HepG2 (cell line): ENCODE results near the gene ZNFX1. TPM values are rescaled to one million over a fixed set of nuclear protein-coding genes. Genes with fewer than 3 reads are reported as not detected.

Source experiments
- MEF2D ChIP-seq: sonication (generic); formaldehyde crosslinking; IDR thresholded peaks from 2 replicates; pipeline ENCODE4 v1.5.1; 2020; ENCODE audit warnings: mild to moderate bottlenecking, missing genetic modification reagents
- SATB2 ChIP-seq: sonication (generic); formaldehyde crosslinking; IDR thresholded peaks from 2 replicates; pipeline ENCODE4 v1.5.0; 2020; ENCODE audit warnings: missing genetic modification reagents
- SMC3 ChIP-seq: IDR thresholded peaks from 2 replicates; pipeline ENCODE4 v1.6.1; 2011; ENCODE audit warnings: low read length, improper control_type of control experiment
- SP1 ChIP-seq, 2 experiments: fragments of 450-650 bp in 1 of 2; sonication (generic) in 1 of 2; formaldehyde crosslinking in 1 of 2; IDR thresholded peaks; 2 replicates each; pipeline versions ENCODE4 v1.4.0 to v1.6.1; 2016 to 2020; ENCODE audit warnings: missing genetic modification reagents in 1 of 2
- TEAD3 ChIP-seq: optimal IDR thresholded peaks from 2 replicates; pipeline ENCODE3; 2016; ENCODE audit warnings: borderline replicate concordance
- ZFP82 ChIP-seq: sonication (generic); formaldehyde crosslinking; IDR thresholded peaks from 2 replicates; pipeline ENCODE4 v1.5.1; 2020; ENCODE audit warnings: mild to moderate bottlenecking, missing genetic modification reagents, borderline replicate concordance
- ZNF121 ChIP-seq: sonication (generic); formaldehyde crosslinking; IDR thresholded peaks from 2 replicates; pipeline ENCODE4 v1.5.0; 2020; ENCODE audit warnings: mild to moderate bottlenecking, missing genetic modification reagents
- ZNF777 ChIP-seq: sonication (generic); formaldehyde crosslinking; IDR thresholded peaks from 2 replicates; pipeline ENCODE4 v1.4.0; 2020; ENCODE audit warnings: missing genetic modification reagents
- ZSCAN31 ChIP-seq: sonication (generic); formaldehyde crosslinking; IDR thresholded peaks from 2 replicates; pipeline ENCODE4 v1.5.0; 2020; ENCODE audit warnings: low read depth, mild to moderate bottlenecking, missing genetic modification reagents
- polyA plus RNA-seq, 8 experiments: library from polyadenylated mRNA; depleted of rRNA in 3 of 8; stranded (reverse) in 7 of 8; unstranded in 1 of 8; fragments of >200 nt; fragmentation: Illumina TruSeq in 4 of 8; extraction: Trizol in 4 of 8; gene quantifications; 2 replicates each; pipeline versions ENCODE4 v1.2.1 to v1.2.3, GENCODE V29; 2011 to 2016; ENCODE audit warnings: low read depth in 4 of 8, missing spikeins in 1 of 8, mixed read lengths in 1 of 8; ENCODE audit not compliant: insufficient read depth in 1 of 8
- total RNA-seq, 5 experiments: library from RNA; depleted of rRNA; stranded (reverse); fragments of >200 nt; fragmentation: Illumina TruSeq; extraction: Trizol; gene quantifications; 2 replicates each; pipeline ENCODE4 v1.2.3, GENCODE V29; 2016; ENCODE audit warnings: low read depth in 1 of 5
- TF ChIP-seq, protein P1 (sequence below): sonication (generic); formaldehyde crosslinking; IDR thresholded peaks from 2 replicates; pipeline ENCODE4 v1.4.0; 2020; ENCODE audit warnings: mild to moderate bottlenecking, missing genetic modification reagents
- TF ChIP-seq, protein P2 (sequence below): sonication (generic); formaldehyde crosslinking; IDR thresholded peaks from 2 replicates; pipeline ENCODE4 v1.8.0; 2022; ENCODE audit warnings: low read depth, missing genetic modification reagents
- TF ChIP-seq, protein P3 (sequence below): sonication (generic); formaldehyde crosslinking; IDR thresholded peaks from 2 replicates; pipeline ENCODE4 v1.4.0; 2020; ENCODE audit warnings: missing genetic modification reagents, borderline replicate concordance
- TF ChIP-seq, protein P4 (sequence below): sonication (generic); formaldehyde crosslinking; IDR thresholded peaks from 2 replicates; pipeline ENCODE4 v1.8.0; 2022; ENCODE audit warnings: mild to moderate bottlenecking, missing genetic modification reagents, moderate library complexity

The ZNFX1 gene
- total and polyA plus RNA-seq, 2 of the 13 experiments (the other 11 are each of a cell fraction or from before 2014, with no cell fraction given), result 2.9 to 11.1 TPM

GRCh38 chr20:49278036-49278817 is at the start of gene ZNFX1 (continued):
- TF ChIP-seq, protein P1, sequence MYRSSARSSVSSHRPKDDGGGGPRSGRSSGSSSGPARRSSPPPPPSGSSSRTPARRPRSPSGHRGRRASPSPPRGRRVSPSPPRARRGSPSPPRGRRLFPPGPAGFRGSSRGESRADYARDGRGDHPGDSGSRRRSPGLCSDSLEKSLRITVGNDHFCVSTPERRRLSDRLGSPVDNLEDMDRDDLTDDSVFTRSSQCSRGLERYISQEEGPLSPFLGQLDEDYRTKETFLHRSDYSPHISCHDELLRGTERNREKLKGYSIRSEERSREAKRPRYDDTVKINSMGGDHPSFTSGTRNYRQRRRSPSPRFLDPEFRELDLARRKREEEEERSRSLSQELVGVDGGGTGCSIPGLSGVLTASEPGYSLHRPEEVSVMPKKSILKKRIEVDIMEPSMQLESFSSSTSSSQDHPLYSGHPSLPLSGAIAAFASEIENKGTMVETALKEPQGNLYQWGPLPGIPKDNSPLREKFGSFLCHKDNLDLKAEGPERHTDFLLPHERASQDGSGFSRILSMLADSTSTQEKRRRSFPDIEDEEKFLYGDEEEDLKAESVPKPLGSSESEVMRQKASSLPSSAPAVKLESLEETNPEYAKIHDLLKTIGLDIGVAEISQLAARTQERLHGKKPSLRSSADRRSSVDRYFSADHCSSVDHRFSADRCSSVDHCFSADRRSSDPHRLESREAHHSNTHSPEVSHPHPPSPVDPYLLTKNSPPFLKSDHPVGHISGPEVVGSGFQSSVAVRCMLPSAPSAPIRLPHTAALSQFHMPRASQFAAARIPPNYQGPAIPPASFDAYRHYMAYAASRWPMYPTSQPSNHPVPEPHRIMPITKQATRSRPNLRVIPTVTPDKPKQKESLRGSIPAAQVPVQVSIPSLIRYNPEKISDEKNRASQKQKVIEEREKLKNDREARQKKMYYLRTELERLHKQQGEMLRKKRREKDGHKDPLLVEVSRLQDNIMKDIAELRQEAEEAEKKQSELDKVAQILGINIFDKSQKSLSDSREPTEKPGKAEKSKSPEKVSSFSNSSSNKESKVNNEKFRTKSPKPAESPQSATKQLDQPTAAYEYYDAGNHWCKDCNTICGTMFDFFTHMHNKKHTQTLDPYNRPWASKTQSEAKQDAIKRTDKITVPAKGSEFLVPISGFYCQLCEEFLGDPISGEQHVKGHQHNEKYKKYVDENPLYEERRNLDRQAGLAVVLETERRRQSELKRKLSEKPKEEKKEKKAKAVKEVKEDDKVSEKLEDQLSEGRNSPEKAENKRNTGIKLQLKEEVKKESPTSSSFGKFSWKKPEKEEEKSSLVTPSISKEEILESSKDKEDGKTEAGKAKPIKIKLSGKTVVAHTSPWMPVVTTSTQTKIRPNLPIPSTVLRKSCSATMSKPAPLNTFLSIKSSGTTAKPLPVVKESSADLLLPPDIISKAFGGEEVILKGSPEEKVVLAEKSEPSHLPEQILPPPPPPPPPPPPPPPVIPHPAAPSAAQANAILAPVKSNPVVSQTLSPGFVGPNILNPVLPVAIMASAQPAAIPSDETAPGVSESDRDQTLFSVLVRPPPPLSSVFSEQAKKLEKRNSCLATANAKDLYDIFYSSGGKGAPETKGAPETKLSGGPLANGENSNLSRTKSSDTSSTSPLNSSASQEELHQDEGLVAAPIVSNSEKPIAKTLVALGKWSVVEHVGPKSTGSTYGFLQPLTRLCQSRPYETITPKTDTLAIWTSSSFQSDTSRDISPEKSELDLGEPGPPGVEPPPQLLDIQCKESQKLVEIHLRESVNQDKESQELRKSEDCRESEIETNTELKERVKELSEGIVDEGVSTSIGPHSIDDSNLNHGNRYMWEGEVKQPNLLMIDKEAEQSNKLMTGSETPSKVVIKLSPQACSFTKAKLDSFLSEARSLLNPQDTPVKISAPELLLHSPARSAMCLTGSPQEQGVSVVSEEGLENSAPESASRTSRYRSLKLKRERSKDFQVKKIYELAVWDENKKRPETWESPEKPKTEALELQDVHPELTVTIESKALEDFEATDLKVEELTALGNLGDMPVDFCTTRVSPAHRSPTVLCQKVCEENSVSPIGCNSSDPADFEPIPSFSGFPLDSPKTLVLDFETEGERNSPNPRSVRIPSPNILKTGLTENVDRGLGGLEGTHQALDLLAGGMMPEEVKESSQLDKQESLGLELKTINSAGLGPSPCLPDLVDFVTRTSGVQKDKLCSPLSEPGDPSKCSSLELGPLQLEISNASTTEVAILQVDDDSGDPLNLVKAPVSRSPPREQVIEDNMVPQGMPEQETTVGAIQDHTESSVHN, result no peak; the same call in none of the 2 replicates
- TF ChIP-seq, protein P2, sequence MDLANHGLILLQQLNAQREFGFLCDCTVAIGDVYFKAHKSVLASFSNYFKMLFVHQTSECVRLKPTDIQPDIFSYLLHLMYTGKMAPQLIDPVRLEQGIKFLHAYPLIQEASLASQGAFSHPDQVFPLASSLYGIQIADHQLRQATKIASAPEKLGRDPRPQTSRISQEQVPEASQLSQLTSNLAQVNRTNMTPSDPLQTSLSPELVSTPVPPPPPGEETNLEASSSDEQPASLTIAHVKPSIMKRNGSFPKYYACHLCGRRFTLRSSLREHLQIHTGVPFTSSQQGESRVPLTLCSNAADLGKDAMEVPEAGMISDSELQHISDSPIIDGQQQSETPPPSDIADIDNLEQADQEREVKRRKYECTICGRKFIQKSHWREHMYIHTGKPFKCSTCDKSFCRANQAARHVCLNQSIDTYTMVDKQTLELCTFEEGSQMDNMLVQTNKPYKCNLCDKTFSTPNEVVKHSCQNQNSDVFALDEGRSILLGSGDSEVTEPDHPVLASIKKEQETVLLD (CRISPR knock-in tag), result peak; percentile 95
- TF ChIP-seq SP1 (IDR thresholded peaks at IDR 0.05), result no peak
- peak; percentile 74; the same call in 1 of the 2 replicates for TF ChIP-seq SP1 (CRISPR knock-in tag; IDR thresholded peaks at IDR 0.05)
- peak; percentile 99 for TF ChIP-seq SATB2
- peak; percentile 97 for TF ChIP-seq ZSCAN31 (CRISPR knock-in tag)
- no peak; the same call in 1 of the 2 replicates for TF ChIP-seq SMC3
- peak; percentile 57 for TF ChIP-seq TEAD3 (CRISPR knock-in tag)
- peak; percentile 97 for TF ChIP-seq ZNF777
- TF ChIP-seq, protein P3, sequence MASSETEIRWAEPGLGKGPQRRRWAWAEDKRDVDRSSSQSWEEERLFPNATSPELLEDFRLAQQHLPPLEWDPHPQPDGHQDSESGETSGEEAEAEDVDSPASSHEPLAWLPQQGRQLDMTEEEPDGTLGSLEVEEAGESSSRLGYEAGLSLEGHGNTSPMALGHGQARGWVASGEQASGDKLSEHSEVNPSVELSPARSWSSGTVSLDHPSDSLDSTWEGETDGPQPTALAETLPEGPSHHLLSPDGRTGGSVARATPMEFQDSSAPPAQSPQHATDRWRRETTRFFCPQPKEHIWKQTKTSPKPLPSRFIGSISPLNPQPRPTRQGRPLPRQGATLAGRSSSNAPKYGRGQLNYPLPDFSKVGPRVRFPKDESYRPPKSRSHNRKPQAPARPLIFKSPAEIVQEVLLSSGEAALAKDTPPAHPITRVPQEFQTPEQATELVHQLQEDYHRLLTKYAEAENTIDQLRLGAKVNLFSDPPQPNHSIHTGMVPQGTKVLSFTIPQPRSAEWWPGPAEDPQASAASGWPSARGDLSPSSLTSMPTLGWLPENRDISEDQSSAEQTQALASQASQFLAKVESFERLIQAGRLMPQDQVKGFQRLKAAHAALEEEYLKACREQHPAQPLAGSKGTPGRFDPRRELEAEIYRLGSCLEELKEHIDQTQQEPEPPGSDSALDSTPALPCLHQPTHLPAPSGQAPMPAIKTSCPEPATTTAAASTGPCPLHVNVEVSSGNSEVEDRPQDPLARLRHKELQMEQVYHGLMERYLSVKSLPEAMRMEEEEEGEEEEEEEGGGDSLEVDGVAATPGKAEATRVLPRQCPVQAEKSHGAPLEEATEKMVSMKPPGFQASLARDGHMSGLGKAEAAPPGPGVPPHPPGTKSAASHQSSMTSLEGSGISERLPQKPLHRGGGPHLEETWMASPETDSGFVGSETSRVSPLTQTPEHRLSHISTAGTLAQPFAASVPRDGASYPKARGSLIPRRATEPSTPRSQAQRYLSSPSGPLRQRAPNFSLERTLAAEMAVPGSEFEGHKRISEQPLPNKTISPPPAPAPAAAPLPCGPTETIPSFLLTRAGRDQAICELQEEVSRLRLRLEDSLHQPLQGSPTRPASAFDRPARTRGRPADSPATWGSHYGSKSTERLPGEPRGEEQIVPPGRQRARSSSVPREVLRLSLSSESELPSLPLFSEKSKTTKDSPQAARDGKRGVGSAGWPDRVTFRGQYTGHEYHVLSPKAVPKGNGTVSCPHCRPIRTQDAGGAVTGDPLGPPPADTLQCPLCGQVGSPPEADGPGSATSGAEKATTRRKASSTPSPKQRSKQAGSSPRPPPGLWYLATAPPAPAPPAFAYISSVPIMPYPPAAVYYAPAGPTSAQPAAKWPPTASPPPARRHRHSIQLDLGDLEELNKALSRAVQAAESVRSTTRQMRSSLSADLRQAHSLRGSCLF (CRISPR knock-in tag), result peak; percentile 92; the same call in 1 of the 2 replicates
- peak; percentile 67; the same call in 1 of the 2 replicates for TF ChIP-seq ZNF121 (CRISPR knock-in tag)
- TF ChIP-seq, protein P4, sequence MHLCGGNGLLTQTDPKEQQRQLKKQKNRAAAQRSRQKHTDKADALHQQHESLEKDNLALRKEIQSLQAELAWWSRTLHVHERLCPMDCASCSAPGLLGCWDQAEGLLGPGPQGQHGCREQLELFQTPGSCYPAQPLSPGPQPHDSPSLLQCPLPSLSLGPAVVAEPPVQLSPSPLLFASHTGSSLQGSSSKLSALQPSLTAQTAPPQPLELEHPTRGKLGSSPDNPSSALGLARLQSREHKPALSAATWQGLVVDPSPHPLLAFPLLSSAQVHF (CRISPR knock-in tag), result peak; percentile 88; the same call in 1 of the 2 replicates
- TF ChIP-seq ZFP82 (CRISPR knock-in tag), result peak; percentile 99
- peak; percentile 64 for TF ChIP-seq MEF2D
